Gastroesophageal sphincter (tissue), 3 donors: ENCODE data around the gene TXK.

Source experiments
- CTCF ChIP-seq, 4 experiments: fragments of 200-600 bp in 2 of 4; fragments of 450-650 bp in 2 of 4; sonication (generic) in 1 of 4; IDR thresholded peaks; one replicate each; pipeline ENCODE4 v1.5.1; 2017 to 2019; ENCODE audit warnings: antibody characterized with exemption in 4 of 4, mild to moderate bottlenecking in 2 of 4, moderate library complexity in 2 of 4
- POLR2A ChIP-seq, 2 donors: fragments of 450-650 bp; IDR thresholded peaks; one replicate each; pipeline ENCODE4 v1.6.1; 2017; ENCODE audit warnings: antibody characterized with exemption in 2 of 2, mild to moderate bottlenecking in 2 of 2, moderate library complexity in 1 of 2

GRCh38 chr4:48149827-48150370 lies 15.8 kb upstream of the TXK start:
- TF ChIP-seq CTCF (IDR thresholded peaks at IDR 0.05) (no peak), POLR2A (IDR thresholded peaks at IDR 0.05) (no peak)
